Esophagus muscularis mucosa (tissue), 4 donors: Measurements from ENCODE around the gene FNTB. TPM values are rescaled to one million over a fixed set of nuclear protein-coding genes. Genes with fewer than 3 reads are reported as not detected.

Source experiments
- DNase-seq: peaks from one replicate; pipeline ENCODE4 v3.0.0-alpha.2; 2017; ENCODE audit errors: extremely low spot score
- H3K27ac ChIP-seq, 4 donors: fragments of 200-600 bp; sonication (generic); replicated peaks in 1 of 4; 1 replicate in 3 of 4; 2 replicates in 1 of 4; pipeline ENCODE4 v1.5.1; 2016 to 2019; ENCODE audit warnings: mild to moderate bottlenecking in 1 of 4
- H3K27me3 ChIP-seq, 4 donors: fragments of 200-600 bp; sonication (generic); one replicate each; pipeline versions ENCODE4 v1.5.1 to v1.6.0; 2016 to 2019
- H3K36me3 ChIP-seq, 4 donors: fragments of 200-600 bp; sonication (generic); one replicate each; pipeline ENCODE4 v1.5.1; 2016 to 2019
- H3K4me1 ChIP-seq, 4 donors: fragments of 200-600 bp; sonication (generic); one replicate each; pipeline ENCODE4 v1.5.1; 2016 to 2019
- H3K4me3 ChIP-seq, 4 donors: fragments of 200-600 bp; sonication (generic); 1 replicate in 2 of 4; 2 replicates in 2 of 4; pipeline ENCODE4 v1.5.1; 2016 to 2019; ENCODE audit warnings: mild to moderate bottlenecking in 4 of 4, moderate library complexity in 1 of 4
- H3K9me3 ChIP-seq, 4 donors: fragments of 200-600 bp; sonication (generic); 1 replicate in 3 of 4; 2 replicates in 1 of 4; pipeline ENCODE4 v1.5.1; 2016 to 2019
- EP300 ChIP-seq: sonication (generic); formaldehyde crosslinking; IDR thresholded peaks from one replicate; pipeline ENCODE4 v1.6.1; 2017; ENCODE audit warnings: antibody characterized with exemption
- POLR2A ChIP-seq: fragments of 450-650 bp; IDR thresholded peaks from one replicate; pipeline ENCODE4 v1.6.1; 2017; ENCODE audit warnings: antibody characterized with exemption, moderate library complexity, mild to moderate bottlenecking, low read depth
- POLR2AphosphoS5 ChIP-seq, 2 donors: sonication (generic); formaldehyde crosslinking; IDR thresholded peaks; one replicate each; pipeline ENCODE4 v1.6.1; 2017; ENCODE audit warnings: antibody characterized with exemption in 2 of 2
- WGBS: methylation state at CpG from one replicate; pipeline ENCODE4 v1.1.5; 2018; 5-methylcytosine and 5-hydroxymethylcytosine counted together
- intact Hi-C: fragments of 100-400 bp; cut with DNase I; formaldehyde crosslinking; loops from one replicate; pipeline ENCODE4 v1.15.1; 2023
- total RNA-seq, 4 donors: library from RNA; depleted of rRNA; stranded (reverse); fragments of >200 nt; gene quantifications; one replicate each; pipeline versions ENCODE4 v1.1.0 to v1.2.1, GENCODE V29; 2016
- TF ChIP-seq, protein P1 (sequence below), 3 experiments: fragments of 200-600 bp in 2 of 3; fragments of 450-650 bp in 1 of 3; sonication (generic) in 2 of 3; IDR thresholded peaks; one replicate each; pipeline ENCODE4 v1.5.1; 2017 to 2019; ENCODE audit warnings: antibody characterized with exemption in 3 of 3, mild to moderate bottlenecking in 2 of 3, moderate library complexity in 1 of 3

FNTB gene
- total RNA-seq, 4 donors from 2014 or later, result 10.3 to 20.7 (median 15.5) TPM

DNA sequence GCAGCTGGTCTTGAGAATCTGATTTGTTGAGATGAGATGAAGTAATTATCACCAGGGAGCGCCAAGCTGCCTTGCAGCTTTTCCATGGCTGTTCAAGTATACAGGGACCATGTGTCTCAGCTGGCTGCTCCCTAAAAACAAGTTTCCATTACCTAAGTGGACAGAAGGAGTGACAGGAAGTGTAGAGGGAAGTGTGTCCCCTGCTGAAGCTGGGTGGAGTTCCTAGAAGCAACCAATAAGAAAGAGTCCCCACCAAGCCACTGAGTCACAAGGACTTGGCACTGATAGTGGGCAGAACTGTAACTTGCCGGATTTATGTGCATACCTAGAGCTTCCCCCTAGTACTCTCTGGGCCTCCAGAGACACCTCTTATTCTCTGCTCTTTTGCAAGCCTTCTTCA is 42.7 kb upstream of the FNTB start:
- intact Hi-C loops, result no loop called here
- Histone ChIP-seq H3K4me1 (no peaks in the 10 kb centered on the region), H3K27me3 (no peaks in the 10 kb centered on the region), H3K9me3 (no peaks in the 10 kb centered on the region), H3K36me3 (peaks cover 0 to 81% (median 47%) of the 10 kb centered on the region in 4 donors), H3K27ac (no peak overlapping the region), H3K4me3 (no peak overlapping the region)
- DNase-seq, result peak; percentile 89
- WGBS, result 71% methylated on average over 2 of the region's 2 CpGs
- TF ChIP-seq POLR2A (no peak), EP300 (no peak), POLR2AphosphoS5 (IDR thresholded peaks at IDR 0.05) (no peak)
- TF ChIP-seq, protein P1, sequence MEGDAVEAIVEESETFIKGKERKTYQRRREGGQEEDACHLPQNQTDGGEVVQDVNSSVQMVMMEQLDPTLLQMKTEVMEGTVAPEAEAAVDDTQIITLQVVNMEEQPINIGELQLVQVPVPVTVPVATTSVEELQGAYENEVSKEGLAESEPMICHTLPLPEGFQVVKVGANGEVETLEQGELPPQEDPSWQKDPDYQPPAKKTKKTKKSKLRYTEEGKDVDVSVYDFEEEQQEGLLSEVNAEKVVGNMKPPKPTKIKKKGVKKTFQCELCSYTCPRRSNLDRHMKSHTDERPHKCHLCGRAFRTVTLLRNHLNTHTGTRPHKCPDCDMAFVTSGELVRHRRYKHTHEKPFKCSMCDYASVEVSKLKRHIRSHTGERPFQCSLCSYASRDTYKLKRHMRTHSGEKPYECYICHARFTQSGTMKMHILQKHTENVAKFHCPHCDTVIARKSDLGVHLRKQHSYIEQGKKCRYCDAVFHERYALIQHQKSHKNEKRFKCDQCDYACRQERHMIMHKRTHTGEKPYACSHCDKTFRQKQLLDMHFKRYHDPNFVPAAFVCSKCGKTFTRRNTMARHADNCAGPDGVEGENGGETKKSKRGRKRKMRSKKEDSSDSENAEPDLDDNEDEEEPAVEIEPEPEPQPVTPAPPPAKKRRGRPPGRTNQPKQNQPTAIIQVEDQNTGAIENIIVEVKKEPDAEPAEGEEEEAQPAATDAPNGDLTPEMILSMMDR (IDR thresholded peaks at IDR 0.05), result no peak

DNA sequence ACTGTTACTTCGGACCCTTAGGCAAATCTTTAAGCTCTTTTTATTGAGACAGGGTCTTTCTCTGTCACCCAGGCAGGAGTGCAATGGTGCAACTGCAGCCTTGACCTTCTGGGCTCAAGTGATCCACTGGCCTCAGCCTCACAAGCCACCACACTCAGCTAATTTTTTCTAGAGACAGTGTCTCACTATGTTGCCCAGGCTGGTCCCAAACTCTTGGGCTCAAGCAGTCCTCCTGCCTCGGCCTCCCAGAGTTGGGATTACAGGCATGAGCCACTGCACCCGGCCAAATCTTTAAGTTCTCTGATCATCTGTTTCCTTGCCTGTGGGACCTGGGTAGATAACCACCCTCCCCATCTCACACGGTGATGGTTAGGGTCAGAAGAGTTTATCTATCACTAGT is 41.8 kb upstream of the FNTB start:
- Histone ChIP-seq H3K36me3 (peaks cover 0 to 78% (median 43%) of the 10 kb centered on the region in 4 donors), H3K4me1 (no peaks in the 10 kb centered on the region), H3K9me3 (no peaks in the 10 kb centered on the region), H3K4me3 (no peak overlapping the region), H3K27me3 (no peaks in the 10 kb centered on the region), H3K27ac (no peak overlapping the region)
- intact Hi-C loops, result no loop called here
- DNase-seq, result peak; percentile 70
- no peak for TF ChIP-seq EP300
- no peak for TF ChIP-seq POLR2A
- TF ChIP-seq, protein P1 (IDR thresholded peaks at IDR 0.05), result no peak
- 100% methylated on average over 4 of the region's 4 CpGs for WGBS

DNA sequence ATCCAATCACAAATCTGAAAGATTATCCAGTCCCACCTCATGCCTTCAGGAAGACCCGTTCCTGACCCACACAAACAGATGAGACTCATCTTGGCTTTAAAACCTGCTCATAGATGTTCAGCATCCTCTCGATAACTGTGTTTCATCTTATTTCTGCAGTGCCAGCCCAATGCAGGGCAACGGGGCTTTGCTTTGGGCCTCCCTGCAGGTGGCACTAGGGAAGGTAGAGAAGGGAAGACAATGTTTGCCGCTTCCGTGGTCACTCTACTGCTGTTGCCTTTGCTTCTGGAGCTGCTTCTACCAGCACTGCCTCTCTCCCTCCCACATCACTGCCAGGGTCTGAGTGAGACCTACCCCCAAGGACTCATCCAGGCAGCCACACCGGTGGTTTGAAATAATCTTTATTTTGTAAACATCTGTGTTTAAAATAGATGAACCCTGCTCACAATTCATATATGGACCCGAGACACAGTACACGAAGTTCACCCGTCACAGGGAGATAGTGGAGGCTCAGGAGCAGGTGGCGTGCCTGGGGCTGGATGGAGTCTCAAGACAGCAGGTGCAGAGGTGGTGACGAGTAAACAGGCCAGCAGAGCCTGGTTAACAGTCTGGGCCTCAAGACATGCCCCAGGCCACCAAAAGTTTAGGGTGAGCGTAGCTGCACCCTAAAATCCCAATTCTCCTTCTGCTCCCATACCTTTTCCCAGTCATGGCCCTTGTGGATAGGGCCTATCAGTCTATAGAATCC is 41.1 kb upstream of the FNTB start:
- no peaks in the 10 kb centered on the region for H3K4me1 ChIP-seq
- no peaks in the 10 kb centered on the region for H3K9me3 ChIP-seq
- peak; percentile 60 for DNase-seq
- intact Hi-C loops, result no loop called here
- peaks cover 0 to 79% (median 43%) of the 10 kb centered on the region in 4 donors for H3K36me3 ChIP-seq
- TF ChIP-seq, protein P1 (IDR thresholded peaks at IDR 0.05), result no peak
- no peak for TF ChIP-seq EP300
- no peak for TF ChIP-seq POLR2AphosphoS5 (IDR thresholded peaks at IDR 0.05)
- no peak for TF ChIP-seq POLR2A
- WGBS, result 95% methylated on average over 12 of the region's 12 CpGs
- H3K27me3 ChIP-seq, result no peaks in the 10 kb centered on the region
- no peak overlapping the region for H3K4me3 ChIP-seq
- no peak overlapping the region for H3K27ac ChIP-seq

DNA sequence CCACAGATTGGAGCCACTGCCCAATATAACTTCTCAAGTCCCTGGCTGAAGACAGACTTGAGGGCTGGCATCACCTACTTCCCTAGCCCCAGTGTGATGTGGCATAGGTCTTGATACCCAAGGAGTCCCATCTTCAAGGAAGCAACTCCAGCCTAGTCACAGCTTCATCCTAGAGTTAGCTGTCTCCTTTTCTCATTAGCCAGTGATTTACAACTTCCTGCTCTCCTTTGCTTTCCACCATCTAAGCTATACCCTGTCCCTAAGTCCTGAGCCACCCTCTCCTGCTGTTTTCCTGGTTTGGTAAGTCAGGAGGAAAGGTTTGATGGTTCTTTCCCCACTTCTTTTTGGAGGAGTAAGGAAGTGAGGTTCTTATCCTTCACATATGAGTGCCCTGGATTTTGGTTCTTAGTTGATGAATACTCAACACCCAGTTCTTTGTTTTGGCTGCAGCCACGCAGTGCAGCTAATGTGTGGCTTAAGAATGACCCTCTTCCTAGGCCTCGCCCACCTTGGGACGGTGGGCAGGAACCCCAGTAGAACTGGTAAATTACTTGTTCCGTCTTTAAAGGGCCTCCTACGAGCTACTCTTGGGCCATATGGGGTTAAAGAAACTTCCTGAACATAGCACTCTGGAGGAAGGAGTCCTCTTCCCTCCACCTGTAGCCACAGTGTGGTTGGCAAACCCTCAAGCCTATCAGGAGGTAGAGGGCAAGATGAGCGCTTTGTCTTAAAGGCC is 40.2 kb upstream of the FNTB start:
- Histone ChIP-seq H3K4me1 (peaks cover 0 to 3% (median 0%) of the 10 kb centered on the region in 4 donors), H3K27me3 (no peaks in the 10 kb centered on the region), H3K9me3 (no peaks in the 10 kb centered on the region), H3K4me3 (no peak overlapping the region), H3K27ac (no peak overlapping the region), H3K36me3 (peaks cover 0 to 84% (median 46%) of the 10 kb centered on the region in 4 donors)
- no peak for TF ChIP-seq POLR2AphosphoS5 (IDR thresholded peaks at IDR 0.05)
- no peak for TF ChIP-seq POLR2A
- TF ChIP-seq EP300, result no peak
- intact Hi-C loops, result no loop called here
- 81% methylated on average over 6 of the region's 6 CpGs for WGBS
- DNase-seq, result no peak

DNA sequence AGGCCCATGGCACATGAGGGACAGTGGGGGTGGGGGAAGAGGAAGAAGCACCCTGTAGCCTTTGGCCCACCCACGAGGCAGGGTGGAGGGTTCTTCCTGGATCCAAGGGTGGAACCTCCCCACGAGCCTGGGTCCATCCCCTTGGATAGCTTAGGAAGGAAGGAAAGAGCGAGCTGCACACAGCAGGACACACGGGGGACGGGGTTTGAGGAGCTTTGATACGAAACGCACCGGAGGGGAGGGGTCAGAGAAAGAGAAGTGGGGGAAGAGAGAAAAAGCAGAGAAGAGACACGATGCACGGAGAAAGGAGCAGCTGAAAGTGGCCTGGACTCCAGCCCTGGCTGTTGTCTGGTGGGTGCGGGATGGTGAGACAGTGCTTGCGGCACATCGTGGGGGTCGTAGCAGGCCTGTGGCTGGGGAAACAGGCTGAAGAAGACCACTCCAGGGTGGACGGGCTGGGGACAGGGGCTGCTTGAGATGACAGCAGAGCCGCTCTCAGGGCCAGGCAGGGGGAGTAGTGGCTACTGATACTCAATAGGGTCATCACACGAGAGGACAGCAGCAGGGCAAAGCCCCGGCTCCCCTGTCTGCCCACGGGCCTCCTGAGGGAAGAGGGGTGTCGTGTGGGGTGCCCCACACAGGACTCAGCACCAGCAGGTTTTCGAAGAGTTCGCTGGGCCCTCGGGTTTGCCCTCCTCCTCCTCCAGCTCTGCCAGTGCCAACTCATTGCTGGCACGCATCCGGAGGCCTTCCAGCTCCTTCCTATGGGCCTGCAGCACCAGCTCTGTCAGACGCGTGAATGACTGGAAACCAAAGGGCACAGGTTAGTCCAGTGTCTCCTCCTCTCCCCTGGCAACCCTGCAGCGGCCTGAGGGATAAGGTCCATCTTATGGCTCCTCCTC is 38.7 kb upstream of the FNTB start:
- H3K27ac ChIP-seq, result no peak overlapping the region
- no peak for DNase-seq
- H3K4me1 ChIP-seq, result peaks cover 0 to 7% (median 2%) of the 10 kb centered on the region in 4 donors
- H3K9me3 ChIP-seq, result no peaks in the 10 kb centered on the region
- peaks cover 0 to 75% (median 45%) of the 10 kb centered on the region in 4 donors for H3K36me3 ChIP-seq
- H3K4me3 ChIP-seq, result no peak overlapping the region
- WGBS, result 84% methylated on average over 26 of the region's 28 CpGs
- H3K27me3 ChIP-seq, result no peaks in the 10 kb centered on the region
- TF ChIP-seq, protein P1 (IDR thresholded peaks at IDR 0.05), result no peak
- TF ChIP-seq EP300 (no peak), POLR2A (no peak), POLR2AphosphoS5 (IDR thresholded peaks at IDR 0.05) (no peak)
- intact Hi-C loops, result no loop called here
